ENCODE data around the gene PRPS1L1. TPM values are rescaled to one million over a fixed set of nuclear protein-coding genes. Genes with fewer than 3 reads are reported as not detected.

Gene PRPS1L1
- 0.15 TPM in 1 of 2 replicates, not detected in the other for total RNA-seq

GRCh38 chr7:18027628-18028027 lies at the start of gene PRPS1L1:
TSS of gene PRPS1L1 (minus strand) at chr7:18027846.

Other genes starting within 250 kb of the PRPS1L1 start
- 51.9 and 56.9 TPM in 2 replicates for gene SNX13, start 87.4 kb downstream of the PRPS1L1 start, total RNA-seq